Ascending aorta (tissue), 2 donors: Measurements from ENCODE around the gene RELB. TPM values are rescaled to one million over a fixed set of nuclear protein-coding genes. Genes with fewer than 3 reads are reported as not detected.

Experiments
- DNase-seq, 2 donors: peaks; one replicate each; pipeline ENCODE4 v3.0.0-alpha.2; 2019; ENCODE audit warnings: low spot score in 2 of 2
- H3K27ac ChIP-seq, 2 donors: fragments of 200-600 bp; sonication (generic); one replicate each; pipeline ENCODE4 v1.5.1; 2016 to 2017; ENCODE audit warnings: mild to moderate bottlenecking in 1 of 2
- H3K27me3 ChIP-seq: fragments of 200-600 bp; sonication (generic); one replicate; pipeline ENCODE4 v1.5.1; 2017
- H3K36me3 ChIP-seq, 2 donors: fragments of 200-600 bp; sonication (generic); one replicate each; pipeline ENCODE4 v1.5.1; 2016
- H3K4me1 ChIP-seq, 2 donors: fragments of 200-600 bp; sonication (generic); one replicate each; pipeline ENCODE4 v1.5.1; 2016 to 2017; ENCODE audit warnings: mild to moderate bottlenecking in 1 of 2
- H3K4me3 ChIP-seq, 2 donors: fragments of 200-600 bp; sonication (generic); one replicate each; pipeline ENCODE4 v1.5.1; 2016 to 2017; ENCODE audit warnings: mild to moderate bottlenecking in 1 of 2
- H3K9me3 ChIP-seq, 2 donors: fragments of 200-600 bp; sonication (generic); one replicate each; pipeline ENCODE4 v1.5.1; 2016
- CTCF ChIP-seq, 3 experiments: fragments of 200-600 bp in 2 of 3; fragments of 450-650 bp in 1 of 3; sonication (generic) in 2 of 3; IDR thresholded peaks; one replicate each; pipeline ENCODE4 v1.5.1; 2016 to 2019; ENCODE audit warnings: antibody characterized with exemption in 3 of 3, mild to moderate bottlenecking in 1 of 3, moderate library complexity in 1 of 3
- intact Hi-C: fragments of 100-400 bp; cut with DNase I; formaldehyde crosslinking; loops from one replicate; pipeline ENCODE4 v1.15.1; 2023
- total RNA-seq: library from RNA; depleted of rRNA; stranded (reverse); fragments of >200 nt; gene quantifications from one replicate; pipeline ENCODE4 v1.1.0, GENCODE V29; 2016

The RELB gene
- total RNA-seq, 1 donor from 2014 or later, result 8.7 TPM

DNA sequence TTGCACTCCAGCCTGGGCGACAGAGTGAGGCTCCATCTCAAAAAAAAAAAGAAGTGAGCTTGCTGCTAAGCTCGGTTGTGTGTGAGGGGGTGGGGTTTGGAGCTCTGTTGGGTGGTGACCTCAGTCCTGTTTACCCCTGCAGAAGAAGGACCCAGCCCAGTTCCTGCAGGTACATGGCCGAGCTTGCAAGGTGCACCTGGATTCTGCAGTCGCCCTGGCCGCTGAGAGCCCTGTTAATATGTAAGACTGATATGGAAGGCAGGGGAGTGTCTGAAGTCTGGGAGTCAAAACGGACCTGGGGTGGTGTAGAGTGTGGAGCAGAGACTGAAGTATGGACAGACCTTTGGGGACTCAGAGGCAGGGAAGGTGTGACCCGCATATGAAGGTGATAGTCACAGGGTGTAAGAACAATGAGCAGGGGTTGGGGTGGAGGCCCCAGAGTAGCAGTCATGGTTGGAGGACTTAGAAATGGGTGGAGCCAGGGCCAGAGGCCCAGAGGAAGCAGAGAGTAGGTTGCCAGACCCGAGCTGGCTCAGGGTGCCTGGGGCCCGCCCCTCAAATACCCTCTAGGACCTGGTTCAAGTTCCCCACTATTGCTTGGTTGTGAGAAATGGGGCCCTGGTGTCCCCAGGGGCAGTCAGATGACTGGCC, 50.8 kb downstream of the RELB start:
- H3K4me3 ChIP-seq, result no peak overlapping the region
- no peaks in the 10 kb centered on the region for H3K27me3 ChIP-seq
- peaks cover 49 to 54% of the 10 kb centered on the region in 2 donors for H3K36me3 ChIP-seq
- no peak for TF ChIP-seq CTCF (IDR thresholded peaks at IDR 0.05)
- H3K27ac ChIP-seq, result no peak overlapping the region
- H3K4me1 ChIP-seq, result peaks cover 0 to 2% of the 10 kb centered on the region in 2 donors
- no peak for DNase-seq
- intact Hi-C loops, result no loop called here
- no peaks in the 10 kb centered on the region for H3K9me3 ChIP-seq

GRCh38 chr19:45056831-45057230, 55.6 kb downstream of the RELB start:
- intact Hi-C loops, result no loop called here
- H3K27ac ChIP-seq, result no peak overlapping the region
- H3K4me3 ChIP-seq, result no peak overlapping the region
- no peaks in the 10 kb centered on the region for H3K27me3 ChIP-seq
- H3K9me3 ChIP-seq, result no peaks in the 10 kb centered on the region
- H3K36me3 ChIP-seq, result peaks cover 96 to 100% of the 10 kb centered on the region in 2 donors
- DNase-seq, result no peak
- no peaks in the 10 kb centered on the region for H3K4me1 ChIP-seq
- no peak for TF ChIP-seq CTCF (IDR thresholded peaks at IDR 0.05)

DNA sequence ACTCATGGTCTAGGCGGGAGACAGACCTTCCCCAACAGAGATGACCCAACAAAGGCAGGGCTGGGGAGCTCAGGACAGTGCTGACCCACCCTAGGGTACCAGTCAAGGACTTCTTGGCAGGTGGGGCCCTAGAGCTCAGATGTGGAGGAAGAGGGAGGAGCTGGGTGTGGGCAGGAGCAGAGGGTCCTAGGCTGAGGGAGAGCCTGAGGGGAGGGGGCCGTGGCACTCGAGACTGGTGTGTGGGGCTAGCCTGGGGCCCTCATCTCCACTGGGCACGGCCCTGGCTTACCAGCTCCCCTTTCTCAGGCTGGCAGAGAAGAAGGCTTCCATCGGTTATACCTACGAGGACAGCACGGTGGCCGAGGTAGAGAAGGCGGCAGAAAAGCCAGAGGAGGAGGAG, 56.2 kb downstream of the RELB start:
- no peak for DNase-seq
- Histone ChIP-seq H3K27me3 (no peaks in the 10 kb centered on the region), H3K36me3 (peaks cover 96 to 100% of the 10 kb centered on the region in 2 donors), H3K9me3 (no peaks in the 10 kb centered on the region), H3K4me3 (no peak overlapping the region), H3K4me1 (no peaks in the 10 kb centered on the region), H3K27ac (no peak overlapping the region)
- no peak for TF ChIP-seq CTCF (IDR thresholded peaks at IDR 0.05)
- intact Hi-C loops, result no loop called here

- DNase-seq, result no peak
- Histone ChIP-seq H3K36me3 (peaks cover 97 to 100% of the 10 kb centered on the region in 2 donors), H3K4me3 (no peak overlapping the region), H3K4me1 (no peaks in the 10 kb centered on the region), H3K9me3 (no peaks in the 10 kb centered on the region), H3K27me3 (no peaks in the 10 kb centered on the region), H3K27ac (no peak overlapping the region)
- intact Hi-C loops, result no loop called here
- no peak for TF ChIP-seq CTCF (IDR thresholded peaks at IDR 0.05)
These were observed 57.4 kb downstream of the RELB start for GRCh38 chr19:45058622-45059159.

GRCh38 chr19:45059258-45059965, 58.1 kb downstream of the RELB start:
- TF ChIP-seq CTCF (IDR thresholded peaks at IDR 0.05), result peak; percentile 72 to 78 (median 77)
- Histone ChIP-seq H3K4me3 (no peak overlapping the region), H3K9me3 (no peaks in the 10 kb centered on the region), H3K4me1 (no peaks in the 10 kb centered on the region), H3K27ac (no peak overlapping the region), H3K27me3 (no peaks in the 10 kb centered on the region), H3K36me3 (peaks cover 97 to 100% of the 10 kb centered on the region in 2 donors)
- intact Hi-C loops, result no loop called here
- DNase-seq, result peak in 1 of 2 donors; percentile 81
